IPS-18c (cell line): Measurements from ENCODE around the gene TNFRSF25.

ENCODE experiments used
- H3K4me3 ChIP-seq: 2 replicates; pipeline ENCODE4 v1.7.0; 2013; ENCODE audit warnings: low read depth, mild to moderate bottlenecking, low read length, moderate library complexity; ENCODE audit not compliant: insufficient read depth
- H3K9me3 ChIP-seq: one replicate; pipeline ENCODE4 v1.6.1; 2013; ENCODE audit warnings: mild to moderate bottlenecking, low read length, moderate library complexity; ENCODE audit not compliant: control insufficient read depth, insufficient read depth

TNFRSF25 gene

GRCh38 chr1:6475381-6476133, 9.6 kb upstream of the TNFRSF25 start:
- Histone ChIP-seq H3K4me3 (no peak overlapping the region), H3K9me3 (no peaks in the 10 kb centered on the region)

- Histone ChIP-seq H3K4me3 (no peak overlapping the region; the same call in 1 of the 2 replicates), H3K9me3 (no peaks in the 10 kb centered on the region)
These were observed 8.9 kb upstream of the TNFRSF25 start for GRCh38 chr1:6474815-6475282.

- no peak overlapping the region; the same call in 1 of the 2 replicates for H3K4me3 ChIP-seq
- H3K9me3 ChIP-seq: no peaks in the 10 kb centered on the region
These were observed 8.2 kb upstream of the TNFRSF25 start for GRCh38 chr1:6473974-6474814.

DNA sequence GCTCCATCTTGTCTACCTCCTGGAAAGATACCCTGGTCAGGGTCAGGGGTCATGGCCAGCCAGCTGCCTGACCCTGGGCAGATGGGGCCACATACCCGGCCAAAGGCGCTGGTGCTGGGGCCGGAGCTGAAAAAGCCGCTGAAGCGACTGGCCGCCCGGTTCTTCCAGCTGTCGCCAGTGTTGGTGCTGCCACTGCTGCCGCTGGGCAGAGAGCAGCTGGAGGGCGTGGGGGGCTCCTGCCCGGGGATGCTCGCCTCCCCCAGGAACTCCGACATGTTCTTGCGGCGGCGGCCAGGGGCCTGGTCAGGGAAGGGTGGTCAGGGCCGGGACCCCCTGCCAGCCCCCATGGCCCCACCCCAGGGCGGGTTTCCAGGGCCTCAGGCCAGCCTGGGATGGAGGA, 7.2 kb upstream of the TNFRSF25 start:
- Histone ChIP-seq H3K9me3 (no peaks in the 10 kb centered on the region), H3K4me3 (no peak overlapping the region)

- H3K4me3 ChIP-seq: no peak overlapping the region
- no peaks in the 10 kb centered on the region for H3K9me3 ChIP-seq
These were observed 6.4 kb upstream of the TNFRSF25 start for GRCh38 chr1:6472391-6472790.

DNA sequence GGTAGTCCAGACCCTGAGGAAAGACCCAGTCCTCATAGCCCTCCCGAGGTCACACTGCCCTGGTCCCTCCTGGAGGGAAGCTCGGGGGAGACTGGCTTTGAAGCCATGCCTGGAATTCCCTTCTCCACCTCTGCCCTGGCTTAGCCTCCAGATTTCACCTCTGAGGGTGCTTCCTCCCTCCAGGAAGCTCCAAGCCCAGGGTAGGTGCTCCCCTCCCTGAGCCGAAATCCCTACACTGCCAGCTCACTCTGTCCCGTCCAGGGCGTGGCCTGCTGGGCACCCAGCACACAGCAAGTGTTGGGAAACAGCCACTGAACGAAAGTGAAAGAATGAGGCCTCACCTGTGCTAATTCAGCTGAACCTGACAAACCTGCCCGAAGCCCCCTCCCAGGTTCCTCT, 6.0 kb upstream of the TNFRSF25 start:
- H3K9me3 ChIP-seq: no peaks in the 10 kb centered on the region

GRCh38 chr1:6471086-6471969, 5.4 kb upstream of the TNFRSF25 start:
- Histone ChIP-seq H3K9me3 (no peaks in the 10 kb centered on the region), H3K4me3 (no peak overlapping the region; the same call in 1 of the 2 replicates)

More for the DNA sequence above, 6.0 kb upstream of the TNFRSF25 start:
- H3K4me3 ChIP-seq: no peak overlapping the region

- H3K9me3 ChIP-seq: peaks cover 2% of the 10 kb centered on the region
- no peak overlapping the region for H3K4me3 ChIP-seq
These were observed 4.4 kb upstream of the TNFRSF25 start for GRCh38 chr1:6470132-6471085.

DNA sequence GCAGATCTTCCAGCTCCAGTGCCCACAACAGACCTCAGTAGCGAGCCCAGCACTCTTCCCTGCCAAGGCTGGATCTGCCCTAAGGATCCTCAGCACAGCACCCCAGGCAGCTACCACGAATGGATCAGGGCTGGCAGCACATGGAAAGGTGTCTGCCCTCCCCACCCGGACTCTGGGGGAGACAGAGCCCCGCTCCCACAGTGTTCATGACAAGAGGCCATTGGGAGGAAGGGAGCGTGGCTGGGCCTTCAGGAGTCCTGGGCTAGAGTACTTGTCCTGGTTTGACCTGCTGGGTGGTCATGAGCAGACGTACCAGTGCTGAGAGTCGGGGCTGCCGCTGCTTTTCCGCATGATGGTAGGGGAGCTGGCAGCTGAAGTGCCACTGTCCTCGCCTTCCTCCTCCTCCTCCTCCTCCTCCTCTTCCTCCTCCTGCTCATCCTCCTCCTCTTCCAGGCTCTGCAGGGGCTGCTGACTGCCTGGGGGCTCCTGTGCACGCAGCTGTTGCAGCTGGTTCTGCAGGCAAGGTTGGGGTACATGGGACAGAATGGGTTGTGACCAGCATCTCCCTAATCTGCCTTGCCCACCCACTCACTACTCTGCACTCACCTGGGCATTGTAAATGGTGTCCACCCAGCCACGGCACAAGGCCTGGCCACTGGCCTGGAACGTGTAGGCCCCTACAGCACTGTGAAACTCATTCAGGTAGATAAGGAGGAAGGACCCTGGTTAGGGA, 2.9 kb upstream of the TNFRSF25 start:
- H3K4me3 ChIP-seq: no peak overlapping the region
- peaks cover 2% of the 10 kb centered on the region for H3K9me3 ChIP-seq

GRCh38 chr1:6467744-6468688, 2.0 kb upstream of the TNFRSF25 start:
- peaks cover 2% of the 10 kb centered on the region for H3K9me3 ChIP-seq
- H3K4me3 ChIP-seq: no peak overlapping the region

DNA sequence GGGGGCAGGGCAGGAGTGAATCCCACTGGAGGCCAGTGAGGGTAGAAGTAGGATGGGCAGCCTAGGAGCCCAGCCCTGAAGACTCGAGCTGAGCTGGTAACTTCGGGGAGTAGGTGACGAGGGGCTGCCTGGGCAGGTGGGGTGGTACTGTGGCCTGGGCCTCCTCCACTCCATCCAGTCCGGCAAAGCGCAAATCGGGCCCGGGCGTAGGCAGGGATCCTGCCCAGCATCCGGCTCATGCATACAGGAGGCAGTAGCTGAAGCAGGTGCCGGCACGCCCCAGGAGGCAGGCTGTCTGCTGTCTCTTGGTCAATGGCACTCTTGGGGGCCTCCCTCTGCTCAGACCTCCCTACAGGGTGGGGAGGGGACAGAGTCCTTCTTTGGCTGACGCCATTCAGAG, 1.3 kb upstream of the TNFRSF25 start:
- Histone ChIP-seq H3K9me3 (peaks cover 2% of the 10 kb centered on the region), H3K4me3 (no peak overlapping the region)

GRCh38 chr1:6466751-6467150, 778 bp upstream of the TNFRSF25 start:
- H3K4me3 ChIP-seq: no peak overlapping the region

GRCh38 chr1:6465461-6466005, 440 bp downstream of the TNFRSF25 start:
- Histone ChIP-seq H3K9me3 (peaks cover 2% of the 10 kb centered on the region), H3K4me3 (peak overlapping the region; percentile 28; the same call in 1 of the 2 replicates)

More at GRCh38 chr1:6466751-6467150, 778 bp upstream of the TNFRSF25 start:
- peaks cover 2% of the 10 kb centered on the region for H3K9me3 ChIP-seq

GRCh38 chr1:6464915-6465314, 1.1 kb downstream of the TNFRSF25 start:
- Histone ChIP-seq H3K9me3 (peaks cover 2% of the 10 kb centered on the region), H3K4me3 (no peak overlapping the region)
